ENCODE data around the gene PRSS2. TPM values are rescaled to one million over a fixed set of nuclear protein-coding genes. Genes with fewer than 3 reads are reported as not detected.

PRSS2 gene
- total RNA-seq, 2 experiments from 2014 or later: not detected

- ChIA-PET POLR2A (interaction anchor here (1.2 to 22.0 kb wide), 12 partner anchors 11 to 494 kb away, joined by 3 to 2065 read pairs (median 7); no protein-coding TSS in a partner anchor), CTCF (interaction anchor here (0.9 to 13.6 kb wide), 7 partner anchors 15 to 482 kb away, joined by 3 to 584 read pairs (median 4); no protein-coding TSS in a partner anchor)
- Mint-ChIP-seq H3K4me3 (peak overlapping the region; percentile 72), H3K4me1 (ENCODE audit: low read depth) (peaks cover 96% of the 10 kb centered on the region), H3K9me3 (ENCODE audit: insufficient read depth) (no peaks in the 10 kb centered on the region), H3K36me3 (ENCODE audit: low read depth) (peaks cover 42% of the 10 kb centered on the region), H3K27ac (peak overlapping the region; percentile 99), H3K27me3 (ENCODE audit: low read depth) (no peaks in the 10 kb centered on the region)
- ATAC-seq: no peak
- DNase-seq: no peak
Observed at GRCh38 chr7:142806957-142807356, 36.2 kb downstream of the PRSS2 start.

GRCh38 chr7:142807855-142808460 lies 37.2 kb downstream of the PRSS2 start:
- Mint-ChIP-seq H3K27ac (peak overlapping the region; percentile 99), H3K27me3 (ENCODE audit: low read depth) (no peaks in the 10 kb centered on the region), H3K4me1 (ENCODE audit: low read depth) (peaks cover 96% of the 10 kb centered on the region), H3K4me3 (peak overlapping the region; percentile 72), H3K9me3 (ENCODE audit: insufficient read depth) (no peaks in the 10 kb centered on the region), H3K36me3 (ENCODE audit: low read depth) (peaks cover 32% of the 10 kb centered on the region)
- ChIA-PET POLR2A (interaction anchor here (0.5 to 22.0 kb wide), 36 partner anchors 10 to 1249 kb away, joined by 3 to 2065 read pairs (median 5); no protein-coding TSS in a partner anchor), CTCF (interaction anchor here (0.7 to 13.6 kb wide), 18 partner anchors 9 to 832 kb away, joined by 3 to 584 read pairs (median 4); no protein-coding TSS in a partner anchor)
- ATAC-seq (peak; percentile 4), DNase-seq (peak; percentile 61)

DNA sequence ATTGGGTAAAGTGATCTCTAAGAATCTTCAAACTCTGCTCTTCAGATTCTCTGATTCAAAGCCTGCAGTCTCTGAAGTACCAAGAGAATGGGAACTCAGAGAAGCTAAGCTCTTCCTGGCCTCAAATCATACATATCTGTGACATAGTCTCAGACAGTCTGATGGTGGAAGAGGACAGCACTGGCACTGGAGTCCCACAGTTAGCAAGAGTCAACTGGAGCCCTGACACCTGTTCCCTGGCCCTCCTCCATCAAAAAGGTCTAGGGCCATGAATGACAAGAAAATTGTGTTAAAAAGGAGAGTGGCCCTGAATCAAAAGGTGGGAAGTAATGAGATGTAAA lies 37.7 kb downstream of the PRSS2 start:
- Mint-ChIP-seq H3K4me1 (ENCODE audit: low read depth) (peaks cover 96% of the 10 kb centered on the region), H3K36me3 (ENCODE audit: low read depth) (peaks cover 27% of the 10 kb centered on the region), H3K27me3 (ENCODE audit: low read depth) (no peaks in the 10 kb centered on the region), H3K4me3 (peak overlapping the region; percentile 72), H3K9me3 (ENCODE audit: insufficient read depth) (no peaks in the 10 kb centered on the region), H3K27ac (peak overlapping the region; percentile 99)
- ATAC-seq: peak; percentile 54
- DNase-seq: no peak
- ChIA-PET POLR2A (interaction anchor here (0.6 to 22.0 kb wide), 31 partner anchors 10 to 1250 kb away, joined by 3 to 2065 read pairs (median 5); no protein-coding TSS in a partner anchor), CTCF (interaction anchor here (0.7 to 13.6 kb wide), 19 partner anchors 9 to 833 kb away, joined by 3 to 584 read pairs (median 4); no protein-coding TSS in a partner anchor)

GRCh38 chr7:142808802-142809583 lies 38.2 kb downstream of the PRSS2 start:
- ATAC-seq: peak; percentile 78
- H3K36me3 Mint-ChIP-seq (ENCODE audit: low read depth): peaks cover 21% of the 10 kb centered on the region
- peak overlapping the region; percentile 99 for H3K27ac Mint-ChIP-seq
- no peaks in the 10 kb centered on the region for H3K9me3 Mint-ChIP-seq (ENCODE audit: insufficient read depth)
- peaks cover 94% of the 10 kb centered on the region for H3K4me1 Mint-ChIP-seq (ENCODE audit: low read depth)
- H3K27me3 Mint-ChIP-seq (ENCODE audit: low read depth): no peaks in the 10 kb centered on the region
- peak; percentile 98 for DNase-seq
- peak overlapping the region; percentile 72 for H3K4me3 Mint-ChIP-seq
- POLR2A ChIA-PET: interaction anchor here (0.5 to 22.0 kb wide), 34 partner anchors 9 to 1250 kb away, joined by 3 to 2065 read pairs (median 5); no protein-coding TSS in a partner anchor
- CTCF ChIA-PET: interaction anchor here (0.9 to 13.6 kb wide), 27 partner anchors 10 to 834 kb away, joined by 3 to 584 read pairs (median 8); no protein-coding TSS in a partner anchor

GRCh38 chr7:142809671-142810070 lies 38.9 kb downstream of the PRSS2 start:
- H3K4me3 Mint-ChIP-seq: peak overlapping the region; percentile 72
- H3K36me3 Mint-ChIP-seq (ENCODE audit: low read depth): peaks cover 15% of the 10 kb centered on the region
- DNase-seq (peak; percentile 37), ATAC-seq (no peak)
- peak overlapping the region; percentile 99 for H3K27ac Mint-ChIP-seq
- POLR2A ChIA-PET: interaction anchor here (0.5 to 22.0 kb wide), 21 partner anchors 18 to 506 kb away, joined by 3 to 2065 read pairs (median 5); no protein-coding TSS in a partner anchor
- H3K9me3 Mint-ChIP-seq (ENCODE audit: insufficient read depth): no peaks in the 10 kb centered on the region
- H3K27me3 Mint-ChIP-seq (ENCODE audit: low read depth): peaks cover 2% of the 10 kb centered on the region
- peaks cover 88% of the 10 kb centered on the region for H3K4me1 Mint-ChIP-seq (ENCODE audit: low read depth)
- CTCF ChIA-PET: interaction anchor here (1.0 to 13.6 kb wide), 29 partner anchors 9 to 833 kb away, joined by 3 to 584 read pairs (median 9); no protein-coding TSS in a partner anchor

DNA sequence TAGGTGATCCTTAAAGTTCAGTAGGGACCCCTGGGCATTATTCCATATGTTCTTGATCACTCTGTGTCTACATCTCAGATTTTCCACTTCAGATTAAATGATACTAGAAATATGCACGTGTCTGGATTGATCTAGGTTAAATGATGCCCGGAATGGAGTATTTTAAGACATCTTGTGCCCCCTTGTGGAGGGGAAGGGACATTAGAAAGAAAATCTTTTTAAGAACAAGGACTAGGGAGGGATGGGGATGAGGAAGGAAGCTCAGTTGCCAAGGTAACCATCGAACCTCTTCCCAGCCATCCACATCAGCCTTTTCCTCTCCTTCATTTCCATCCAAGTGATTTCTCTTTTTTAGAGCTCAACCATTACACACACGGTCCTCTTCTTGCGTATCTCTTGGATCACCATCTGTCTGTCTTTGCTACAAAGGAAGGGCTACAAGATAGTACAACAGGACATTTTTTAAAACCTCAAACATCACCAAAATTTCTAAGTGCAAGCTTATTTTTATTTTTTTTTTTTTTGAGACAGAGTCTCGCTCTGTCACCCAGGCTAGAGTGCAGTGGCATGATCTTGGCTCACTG lies 40.5 kb downstream of the PRSS2 start:
- peaks cover 2% of the 10 kb centered on the region for H3K36me3 Mint-ChIP-seq (ENCODE audit: low read depth)
- H3K9me3 Mint-ChIP-seq (ENCODE audit: insufficient read depth): no peaks in the 10 kb centered on the region
- peaks cover 72% of the 10 kb centered on the region for H3K4me1 Mint-ChIP-seq (ENCODE audit: low read depth)
- ChIA-PET CTCF (interaction anchor here (0.7 to 13.6 kb wide), 63 partner anchors 8 to 835 kb away, joined by 3 to 584 read pairs (median 6); partner anchors contain the start of gene EPHB6), POLR2A (interaction anchor here (0.6 to 22.0 kb wide), 12 partner anchors 19 to 507 kb away, joined by 3 to 2065 read pairs (median 4); no protein-coding TSS in a partner anchor)
- H3K27me3 Mint-ChIP-seq (ENCODE audit: low read depth): peaks cover 2% of the 10 kb centered on the region
- peak overlapping the region; percentile 54 for H3K4me3 Mint-ChIP-seq
- H3K27ac Mint-ChIP-seq: peak overlapping the region; percentile 88
- ATAC-seq (no peak), DNase-seq (peak; percentile 71)

DNA sequence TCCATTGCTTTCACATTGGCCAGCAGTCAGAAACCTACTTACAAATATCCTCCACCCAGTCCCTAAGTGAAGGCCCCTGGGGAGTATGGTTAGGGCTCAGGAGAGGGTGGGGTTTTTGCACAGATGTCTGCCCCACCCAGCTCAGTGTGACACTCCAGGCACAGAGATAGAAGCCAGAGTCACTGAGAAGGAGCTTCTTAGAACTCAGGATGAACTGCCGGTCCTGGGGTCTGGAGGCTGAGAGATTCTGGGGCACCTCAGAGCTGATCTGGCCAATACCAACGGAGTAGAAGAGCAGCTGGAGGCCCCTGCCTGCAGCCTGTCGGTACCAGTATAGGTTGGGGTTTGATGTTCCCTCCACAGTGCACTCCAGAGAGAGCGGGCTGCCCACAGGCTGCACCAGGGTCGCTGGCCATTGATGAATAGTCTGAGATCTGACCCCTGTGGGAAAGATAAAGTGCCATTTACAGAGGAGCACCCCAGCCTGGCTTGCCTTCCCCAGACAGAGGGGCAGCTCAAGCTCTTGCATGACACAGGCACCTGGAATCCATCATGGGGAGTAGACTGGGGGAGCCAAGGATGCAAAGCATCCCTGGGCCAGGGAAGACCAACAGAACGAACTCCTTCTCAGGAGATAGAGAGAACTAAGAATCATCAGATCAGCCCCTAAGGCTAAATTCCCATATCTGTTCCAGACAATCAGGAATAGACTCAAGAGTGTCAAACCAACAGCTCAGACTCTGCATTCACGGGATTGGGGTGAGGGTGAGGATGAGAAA lies 41.9 kb downstream of the PRSS2 start:
- Mint-ChIP-seq H3K4me3 (peak overlapping the region; percentile 22), H3K4me1 (ENCODE audit: low read depth) (peaks cover 58% of the 10 kb centered on the region), H3K27ac (peak overlapping the region; percentile 54), H3K9me3 (ENCODE audit: insufficient read depth) (no peaks in the 10 kb centered on the region), H3K27me3 (ENCODE audit: low read depth) (peaks cover 2% of the 10 kb centered on the region), H3K36me3 (ENCODE audit: low read depth) (no peaks in the 10 kb centered on the region)
- ChIA-PET CTCF (interaction anchor here (0.9 to 13.6 kb wide), 22 partner anchors 13 to 474 kb away, joined by 3 to 584 read pairs (median 5); partner anchors contain the start of gene EPHB6), POLR2A (interaction anchor here (0.6 to 22.0 kb wide), 6 partner anchors 21 to 507 kb away, joined by 3 to 2065 read pairs (median 3); no protein-coding TSS in a partner anchor)
- peak; percentile 24 for DNase-seq
- no peak for ATAC-seq

DNA sequence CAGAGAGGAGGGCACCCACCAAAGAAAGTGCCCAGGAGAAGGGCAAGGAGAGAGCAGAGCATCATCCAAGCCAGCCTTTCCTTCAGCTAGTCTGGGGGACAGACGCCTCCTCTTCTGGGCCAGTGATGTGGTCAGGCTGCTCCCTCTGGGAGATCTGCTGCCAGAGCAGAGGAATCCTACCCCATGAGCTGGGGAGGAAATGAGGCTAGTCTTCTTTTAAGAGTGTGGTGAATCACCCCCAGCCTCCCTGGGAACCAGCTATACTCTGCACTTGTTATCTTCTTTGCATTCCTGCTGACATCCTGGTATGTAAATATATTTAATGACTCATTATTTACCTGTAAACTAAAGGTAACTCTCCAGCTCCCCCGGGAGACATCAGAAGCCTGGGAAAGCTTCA lies 42.5 kb downstream of the PRSS2 start:
- POLR2A ChIA-PET: interaction anchor here (0.6 to 22.0 kb wide), 7 partner anchors 21 to 508 kb away, joined by 3 to 2065 read pairs (median 3); no protein-coding TSS in a partner anchor
- peak; percentile 22 for DNase-seq

GRCh38 chr7:142813699-142814098 lies 42.9 kb downstream of the PRSS2 start:
- H3K4me3 Mint-ChIP-seq: no peak overlapping the region
- POLR2A ChIA-PET: interaction anchor here (0.6 to 22.0 kb wide), 5 partner anchors 22 to 508 kb away, joined by 3 to 2065 read pairs (median 4); no protein-coding TSS in a partner anchor
- H3K27ac Mint-ChIP-seq: no peak overlapping the region
- H3K4me1 Mint-ChIP-seq (ENCODE audit: low read depth): peaks cover 52% of the 10 kb centered on the region
- CTCF ChIA-PET: interaction anchor here (0.9 to 13.6 kb wide), 20 partner anchors 12 to 494 kb away, joined by 3 to 584 read pairs (median 6); partner anchors contain the start of gene EPHB6
- H3K27me3 Mint-ChIP-seq (ENCODE audit: low read depth): peaks cover 2% of the 10 kb centered on the region
- ATAC-seq (no peak), DNase-seq (no peak)
- H3K36me3 Mint-ChIP-seq (ENCODE audit: low read depth): no peaks in the 10 kb centered on the region
- no peaks in the 10 kb centered on the region for H3K9me3 Mint-ChIP-seq (ENCODE audit: insufficient read depth)

More for the DNA sequence above, 42.5 kb downstream of the PRSS2 start:
- peaks cover 53% of the 10 kb centered on the region for H3K4me1 Mint-ChIP-seq (ENCODE audit: low read depth)
- ATAC-seq: no peak
- no peaks in the 10 kb centered on the region for H3K36me3 Mint-ChIP-seq (ENCODE audit: low read depth)
- H3K27me3 Mint-ChIP-seq (ENCODE audit: low read depth): peaks cover 2% of the 10 kb centered on the region
- no peak overlapping the region for H3K4me3 Mint-ChIP-seq
- H3K9me3 Mint-ChIP-seq (ENCODE audit: insufficient read depth): no peaks in the 10 kb centered on the region
- peak overlapping the region; percentile 54 for H3K27ac Mint-ChIP-seq
- CTCF ChIA-PET: interaction anchor here (0.9 to 13.6 kb wide), 23 partner anchors 13 to 494 kb away, joined by 3 to 584 read pairs (median 4); partner anchors contain the start of gene EPHB6

- H3K4me1 Mint-ChIP-seq (ENCODE audit: low read depth): peaks cover 51% of the 10 kb centered on the region
- DNase-seq (no peak), ATAC-seq (no peak)
- ChIA-PET POLR2A (interaction anchor here (1.3 to 22.0 kb wide), 2 partner anchors 23 to 40 kb away, joined by 3 to 2065 read pairs; no protein-coding TSS in a partner anchor), CTCF (interaction anchor here (1.3 to 13.6 kb wide), 11 partner anchors 11 to 401 kb away, joined by 3 to 584 read pairs (median 8); no protein-coding TSS in a partner anchor)
- H3K4me3 Mint-ChIP-seq: no peak overlapping the region
- no peaks in the 10 kb centered on the region for H3K9me3 Mint-ChIP-seq (ENCODE audit: insufficient read depth)
- H3K36me3 Mint-ChIP-seq (ENCODE audit: low read depth): no peaks in the 10 kb centered on the region
- H3K27ac Mint-ChIP-seq: no peak overlapping the region
- H3K27me3 Mint-ChIP-seq (ENCODE audit: low read depth): peaks cover 5% of the 10 kb centered on the region
Observed at GRCh38 chr7:142814451-142814850, 43.7 kb downstream of the PRSS2 start.

Data from activated CD8-positive, alpha-beta T cell treated with anti-CD3 and anti-CD28 coated beads, Interleukin-2, amount 10 ng/mL, durations not matched to agents 7 days and 5 days (primary cell).